HG03159 (cell line): Measurements from ENCODE around the gene PITPNB.

Experiments used
- ATAC-seq: cut with Tn5 transposase; IDR thresholded peaks from one replicate; pipeline ENCODE4 v1.9.1; 2021; ENCODE audit warnings: mild to moderate bottlenecking, moderate library complexity; ENCODE audit not compliant: unreplicated experiment

PITPNB gene

GRCh38 chr22:27804470-27805297, 114.4 kb downstream of the PITPNB start:
- no peak for ATAC-seq

- ATAC-seq, result no peak
Measured at GRCh38 chr22:27803841-27804415, 115.1 kb downstream of the PITPNB start.

GRCh38 chr22:27802346-27803073, 116.5 kb downstream of the PITPNB start:
- ATAC-seq, result no peak
